Breast epithelium (tissue), 3 donors: ENCODE measurements around the gene EEPD1.

ENCODE experiments used
- CTCF ChIP-seq, 3 donors: fragments of 450-650 bp; IDR thresholded peaks; one replicate each; pipeline ENCODE4 v1.5.1; 2016 to 2017; ENCODE audit warnings: antibody characterized with exemption in 3 of 3, mild to moderate bottlenecking in 3 of 3, moderate library complexity in 3 of 3
- POLR2AphosphoS5 ChIP-seq, 3 donors: sonication (generic); formaldehyde crosslinking; IDR thresholded peaks; one replicate each; pipeline ENCODE4 v1.6.1; 2017; ENCODE audit warnings: antibody characterized with exemption in 3 of 3

- TF ChIP-seq CTCF (IDR thresholded peaks at IDR 0.05) (no peak), POLR2AphosphoS5 (IDR thresholded peaks at IDR 0.05) (no peak)
Measured at GRCh38 chr7:36188906-36189305, 35.9 kb downstream of the EEPD1 start.
